ENCODE results near the gene NEXMIF.

DNA sequence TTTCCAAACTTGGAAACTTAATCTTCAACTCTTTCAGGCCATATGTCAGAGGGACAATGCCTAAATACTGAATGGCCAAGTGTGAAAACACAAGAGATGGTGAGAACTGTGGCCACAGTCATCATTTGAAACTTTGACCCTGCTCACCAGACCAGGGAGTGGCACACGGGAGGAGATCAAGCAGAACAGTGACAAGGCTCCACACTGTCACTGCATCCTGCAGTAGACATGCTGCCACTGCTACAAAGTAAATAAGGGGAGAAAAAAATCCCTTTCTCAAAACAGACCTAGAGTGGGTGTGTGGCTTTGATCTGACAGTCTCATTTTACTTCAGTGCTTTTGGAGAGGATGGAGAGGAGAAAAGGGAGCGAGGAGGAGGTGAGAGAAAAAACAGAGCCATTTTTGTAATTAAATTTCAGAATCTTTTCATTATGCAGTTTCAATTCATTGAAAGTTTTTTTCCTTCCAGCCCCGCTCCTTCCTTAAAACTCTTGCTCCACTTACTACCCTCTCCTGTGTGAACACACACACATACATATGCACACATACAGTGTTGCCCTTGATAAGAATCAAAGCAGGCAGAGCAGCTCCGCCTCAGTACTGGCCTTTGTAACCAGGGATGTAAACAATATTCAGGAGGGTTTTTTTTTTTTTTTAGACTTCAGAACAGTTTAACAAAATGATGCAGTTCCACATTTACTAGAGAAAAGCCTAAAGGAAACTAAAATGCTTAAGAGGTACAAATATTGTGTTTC, 34.4 kb downstream of the NEXMIF start:
- TF ChIP-seq, protein P1, sequence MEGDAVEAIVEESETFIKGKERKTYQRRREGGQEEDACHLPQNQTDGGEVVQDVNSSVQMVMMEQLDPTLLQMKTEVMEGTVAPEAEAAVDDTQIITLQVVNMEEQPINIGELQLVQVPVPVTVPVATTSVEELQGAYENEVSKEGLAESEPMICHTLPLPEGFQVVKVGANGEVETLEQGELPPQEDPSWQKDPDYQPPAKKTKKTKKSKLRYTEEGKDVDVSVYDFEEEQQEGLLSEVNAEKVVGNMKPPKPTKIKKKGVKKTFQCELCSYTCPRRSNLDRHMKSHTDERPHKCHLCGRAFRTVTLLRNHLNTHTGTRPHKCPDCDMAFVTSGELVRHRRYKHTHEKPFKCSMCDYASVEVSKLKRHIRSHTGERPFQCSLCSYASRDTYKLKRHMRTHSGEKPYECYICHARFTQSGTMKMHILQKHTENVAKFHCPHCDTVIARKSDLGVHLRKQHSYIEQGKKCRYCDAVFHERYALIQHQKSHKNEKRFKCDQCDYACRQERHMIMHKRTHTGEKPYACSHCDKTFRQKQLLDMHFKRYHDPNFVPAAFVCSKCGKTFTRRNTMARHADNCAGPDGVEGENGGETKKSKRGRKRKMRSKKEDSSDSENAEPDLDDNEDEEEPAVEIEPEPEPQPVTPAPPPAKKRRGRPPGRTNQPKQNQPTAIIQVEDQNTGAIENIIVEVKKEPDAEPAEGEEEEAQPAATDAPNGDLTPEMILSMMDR (conservative IDR thresholded peaks at IDR 0.05; ENCODE audit: low read length): no peak
- TF ChIP-seq EZH2phosphoT487 (IDR thresholded peaks at IDR 0.05; ENCODE audit: borderline replicate concordance): no peak
